Fibroblast of lung (primary cell): Measurements from ENCODE around the gene TNRC6A.

Experiments
- CTCF ChIP-seq, 2 donors: IDR thresholded peaks in 1 of 2; conservative IDR thresholded peaks in 1 of 2; 1 replicate in 1 of 2; 2 replicates in 1 of 2; pipeline ENCODE4 v1.5.1; 2011 to 2012; ENCODE audit warnings: low read length in 2 of 2, control low read depth in 1 of 2, inconsistent platforms in 1 of 2, low read depth in 1 of 2, mild to moderate bottlenecking in 1 of 2
- EZH2 ChIP-seq: IDR thresholded peaks from 2 replicates; pipeline ENCODE4 v1.5.1; 2012; ENCODE audit warnings: low read length, control low read depth, mild to moderate bottlenecking; ENCODE audit errors: missing control alignments

DNA sequence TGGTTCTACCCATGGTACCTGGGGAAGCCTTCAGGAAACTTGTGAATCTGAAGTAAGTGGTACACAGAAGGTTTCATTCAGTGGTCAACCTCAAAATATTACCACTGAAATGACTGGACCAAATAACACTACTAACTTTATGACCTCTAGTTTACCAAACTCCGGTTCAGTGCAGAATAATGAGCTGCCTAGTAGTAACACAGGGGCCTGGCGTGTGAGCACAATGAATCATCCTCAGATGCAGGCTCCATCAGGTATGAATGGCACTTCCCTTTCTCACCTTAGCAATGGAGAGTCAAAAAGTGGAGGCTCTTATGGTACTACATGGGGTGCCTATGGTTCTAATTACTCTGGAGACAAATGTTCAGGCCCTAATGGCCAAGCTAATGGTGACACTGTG lies 60.4 kb downstream of the TNRC6A start:
- TF ChIP-seq CTCF (conservative IDR thresholded peaks at IDR 0.05 in 1 of 2, IDR thresholded peaks at IDR 0.05 in 1 of 2; ENCODE audit: low read depth in 1 of 2, low read length in 2 of 2) (no peak), EZH2 (no peak)
